Stomach (tissue), 4 donors: ENCODE data around the gene RSPO3.

Source experiments
- CTCF ChIP-seq, 7 experiments: fragments of 450-650 bp in 4 of 7; fragments of 200-600 bp in 3 of 7; sonication (generic) in 3 of 7; IDR thresholded peaks; one replicate each; pipeline ENCODE4 v1.5.1; 2016 to 2019; ENCODE audit warnings: antibody characterized with exemption in 7 of 7, control low read depth in 2 of 7, mild to moderate bottlenecking in 1 of 7
- POLR2AphosphoS5 ChIP-seq, 3 donors: sonication (generic); formaldehyde crosslinking; IDR thresholded peaks; one replicate each; pipeline ENCODE4 v1.6.1; 2016; ENCODE audit warnings: antibody characterized with exemption in 3 of 3

- no peak for TF ChIP-seq POLR2AphosphoS5 (IDR thresholded peaks at IDR 0.05)
- TF ChIP-seq CTCF (IDR thresholded peaks at IDR 0.05), result no peak
These were observed 533 bp upstream of the RSPO3 start for GRCh38 chr6:127117979-127118297.
